Measurements from ENCODE around the gene TESMIN. TPM values are rescaled to one million over a fixed set of nuclear protein-coding genes. Genes with fewer than 3 reads are reported as not detected.

The TESMIN gene
- total and polyA plus RNA-seq, 2 donors: 2.0 to 4.6 TPM

GRCh38 chr11:68683536-68684384, 67.6 kb downstream of the TESMIN start:
- Histone ChIP-seq H3K27me3 (ENCODE audit: control insufficient read depth in 2 of 2, insufficient read depth in 1 of 2, low read length in 1 of 2) (peaks cover 45 to 74% of the 10 kb centered on the region in 2 donors), H3K4me3 (ENCODE audit: low read length in 2 of 2) (no peak overlapping the region), H3K4me1 (ENCODE audit: control insufficient read depth in 2 of 2, insufficient read depth in 2 of 2, low read length in 2 of 2) (no peaks in the 10 kb centered on the region), H3K27ac (ENCODE audit: low read depth in 1 of 2, low read length in 1 of 2) (no peak overlapping the region), H3K36me3 (ENCODE audit: control insufficient read depth in 2 of 2, insufficient read depth in 2 of 2, low read length in 1 of 2) (no peaks in the 10 kb centered on the region), H3K9me3 (ENCODE audit: control insufficient read depth in 2 of 2, insufficient read depth in 1 of 2, low read length in 1 of 2) (peaks cover 0 to 1% of the 10 kb centered on the region in 2 donors)
- 59% methylated on average over 37 of the region's 37 CpGs for WGBS
- no peak for DNase-seq (ENCODE audit: low read depth in 6 of 9, low spot score in 9 of 9)

GRCh38 chr11:68683121-68683520, 68.2 kb downstream of the TESMIN start:
- Histone ChIP-seq H3K4me3 (ENCODE audit: low read length in 2 of 2) (no peak overlapping the region), H3K9me3 (ENCODE audit: control insufficient read depth in 2 of 2, insufficient read depth in 1 of 2, low read length in 1 of 2) (peaks cover 0 to 1% of the 10 kb centered on the region in 2 donors), H3K27me3 (ENCODE audit: control insufficient read depth in 2 of 2, insufficient read depth in 1 of 2, low read length in 1 of 2) (peaks cover 45 to 71% of the 10 kb centered on the region in 2 donors), H3K27ac (ENCODE audit: low read depth in 1 of 2, low read length in 1 of 2) (no peak overlapping the region), H3K36me3 (ENCODE audit: control insufficient read depth in 2 of 2, insufficient read depth in 2 of 2, low read length in 1 of 2) (no peaks in the 10 kb centered on the region), H3K4me1 (ENCODE audit: control insufficient read depth in 2 of 2, insufficient read depth in 2 of 2, low read length in 2 of 2) (no peaks in the 10 kb centered on the region)
- 85% methylated on average over 7 of the region's 7 CpGs for WGBS
- no peak for DNase-seq (ENCODE audit: low read depth in 6 of 9, low spot score in 9 of 9)

DNA sequence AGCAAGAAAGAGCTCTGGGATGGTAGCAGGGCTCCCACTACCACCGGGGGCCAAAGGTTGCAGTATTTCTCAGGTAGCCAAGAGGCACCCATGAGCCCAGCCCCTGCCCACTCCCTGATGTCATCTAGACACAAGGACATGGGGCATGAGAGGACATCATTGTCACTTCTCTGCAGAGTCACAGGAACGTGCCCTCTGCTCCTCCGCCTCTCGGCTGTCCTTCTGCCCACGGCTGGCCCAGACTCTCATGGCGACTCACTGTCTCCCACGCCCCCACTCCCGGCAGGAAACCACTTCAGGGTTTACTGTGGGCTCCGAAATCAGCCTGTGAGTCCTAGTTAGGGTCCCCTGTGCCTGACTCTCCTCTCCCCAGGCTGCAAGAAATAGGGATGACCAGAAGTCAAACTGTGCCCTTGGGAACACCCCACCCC, 68.8 kb downstream of the TESMIN start:
- 80% methylated on average over 9 of the region's 9 CpGs for WGBS

GRCh38 chr11:68680541-68681231, 70.6 kb downstream of the TESMIN start:
- H3K27ac ChIP-seq (ENCODE audit: low read depth in 1 of 2, low read length in 1 of 2): no peak overlapping the region
- H3K27me3 ChIP-seq (ENCODE audit: control insufficient read depth in 2 of 2, insufficient read depth in 1 of 2, low read length in 1 of 2): peaks cover 30 to 49% of the 10 kb centered on the region in 2 donors
- DNase-seq (ENCODE audit: low read depth in 6 of 9, low spot score in 9 of 9): no peak
- peaks cover 0 to 1% of the 10 kb centered on the region in 2 donors for H3K9me3 ChIP-seq (ENCODE audit: control insufficient read depth in 2 of 2, insufficient read depth in 1 of 2, low read length in 1 of 2)
- no peaks in the 10 kb centered on the region for H3K36me3 ChIP-seq (ENCODE audit: control insufficient read depth in 2 of 2, insufficient read depth in 2 of 2, low read length in 1 of 2)
- H3K4me3 ChIP-seq (ENCODE audit: low read length in 2 of 2): no peak overlapping the region
- WGBS: 95% methylated on average over 17 of the region's 17 CpGs
- H3K4me1 ChIP-seq (ENCODE audit: control insufficient read depth in 2 of 2, insufficient read depth in 2 of 2, low read length in 2 of 2): no peaks in the 10 kb centered on the region

More for the DNA sequence above, 68.8 kb downstream of the TESMIN start:
- Histone ChIP-seq H3K4me3 (ENCODE audit: low read length in 2 of 2) (no peak overlapping the region), H3K4me1 (ENCODE audit: control insufficient read depth in 2 of 2, insufficient read depth in 2 of 2, low read length in 2 of 2) (no peaks in the 10 kb centered on the region), H3K9me3 (ENCODE audit: control insufficient read depth in 2 of 2, insufficient read depth in 1 of 2, low read length in 1 of 2) (peaks cover 0 to 1% of the 10 kb centered on the region in 2 donors), H3K36me3 (ENCODE audit: control insufficient read depth in 2 of 2, insufficient read depth in 2 of 2, low read length in 1 of 2) (no peaks in the 10 kb centered on the region), H3K27me3 (ENCODE audit: control insufficient read depth in 2 of 2, insufficient read depth in 1 of 2, low read length in 1 of 2) (peaks cover 43 to 65% of the 10 kb centered on the region in 2 donors), H3K27ac (ENCODE audit: low read depth in 1 of 2, low read length in 1 of 2) (no peak overlapping the region)
- no peak for DNase-seq (ENCODE audit: low read depth in 6 of 9, low spot score in 9 of 9)

DNA sequence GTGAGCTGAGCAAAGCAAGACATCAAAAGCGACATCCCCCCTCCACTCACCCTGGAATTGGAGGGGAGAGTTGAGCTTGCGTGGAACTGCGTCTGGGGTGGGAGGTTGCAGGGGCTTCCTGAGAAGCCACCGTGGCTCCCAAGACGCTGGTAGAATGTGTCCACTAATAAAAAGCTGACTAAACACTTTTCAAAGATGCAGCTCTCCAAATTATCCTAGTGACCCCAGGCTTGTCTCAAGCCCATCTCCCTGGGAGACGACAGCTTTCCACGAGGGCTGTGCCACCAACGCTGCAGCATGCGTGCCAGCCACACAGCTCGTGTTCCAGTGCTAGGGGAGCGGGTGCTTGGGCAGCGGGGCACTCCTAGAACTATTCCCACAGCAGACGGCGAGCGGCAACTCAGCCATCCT, 73.3 kb downstream of the TESMIN start:
- no peak for DNase-seq (ENCODE audit: low read depth in 6 of 9, low spot score in 9 of 9)
- Histone ChIP-seq H3K27ac (ENCODE audit: low read depth in 1 of 2, low read length in 1 of 2) (no peak overlapping the region), H3K27me3 (ENCODE audit: control insufficient read depth in 2 of 2, insufficient read depth in 1 of 2, low read length in 1 of 2) (peaks cover 5 to 26% of the 10 kb centered on the region in 2 donors), H3K9me3 (ENCODE audit: control insufficient read depth in 2 of 2, insufficient read depth in 1 of 2, low read length in 1 of 2) (peaks cover 0 to 8% of the 10 kb centered on the region in 2 donors), H3K4me1 (ENCODE audit: control insufficient read depth in 2 of 2, insufficient read depth in 2 of 2, low read length in 2 of 2) (no peaks in the 10 kb centered on the region), H3K36me3 (ENCODE audit: control insufficient read depth in 2 of 2, insufficient read depth in 2 of 2, low read length in 1 of 2) (no peaks in the 10 kb centered on the region), H3K4me3 (ENCODE audit: low read length in 2 of 2) (no peak overlapping the region)
- 93% methylated on average over 15 of the region's 15 CpGs for WGBS

DNA sequence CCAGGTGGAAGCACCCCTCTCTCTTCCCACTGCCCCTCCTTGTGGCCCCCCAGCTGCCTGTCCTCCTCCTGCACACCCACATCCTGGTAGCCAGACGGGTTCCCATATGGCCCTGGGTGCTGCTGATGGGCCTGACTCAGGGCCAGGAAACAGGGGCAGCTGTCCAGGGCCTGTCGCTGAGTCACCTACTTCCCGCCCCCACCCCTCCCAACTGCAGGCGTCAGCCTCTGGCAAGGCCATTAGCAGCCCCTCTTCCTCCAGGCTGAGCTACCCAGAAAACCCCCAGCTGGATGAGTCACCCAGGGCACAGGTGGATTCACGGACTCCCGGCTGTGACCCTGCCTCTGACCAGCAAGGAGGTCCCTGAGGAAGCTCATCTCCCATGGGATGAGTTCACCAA, 73.9 kb downstream of the TESMIN start:
- no peaks in the 10 kb centered on the region for H3K4me1 ChIP-seq (ENCODE audit: control insufficient read depth in 2 of 2, insufficient read depth in 2 of 2, low read length in 2 of 2)
- no peaks in the 10 kb centered on the region for H3K36me3 ChIP-seq (ENCODE audit: control insufficient read depth in 2 of 2, insufficient read depth in 2 of 2, low read length in 1 of 2)
- no peak overlapping the region for H3K27ac ChIP-seq (ENCODE audit: low read depth in 1 of 2, low read length in 1 of 2)
- peaks cover 0 to 20% of the 10 kb centered on the region in 2 donors for H3K27me3 ChIP-seq (ENCODE audit: control insufficient read depth in 2 of 2, insufficient read depth in 1 of 2, low read length in 1 of 2)
- peaks cover 0 to 8% of the 10 kb centered on the region in 2 donors for H3K9me3 ChIP-seq (ENCODE audit: control insufficient read depth in 2 of 2, insufficient read depth in 1 of 2, low read length in 1 of 2)
- WGBS: 60% methylated on average over 6 of the region's 6 CpGs
- DNase-seq (ENCODE audit: low read depth in 6 of 9, low spot score in 9 of 9): no peak
- no peak overlapping the region for H3K4me3 ChIP-seq (ENCODE audit: low read length in 2 of 2)

- Histone ChIP-seq H3K27me3 (ENCODE audit: control insufficient read depth in 2 of 2, insufficient read depth in 1 of 2, low read length in 1 of 2) (peaks cover 0 to 14% of the 10 kb centered on the region in 2 donors), H3K36me3 (ENCODE audit: control insufficient read depth in 2 of 2, insufficient read depth in 2 of 2, low read length in 1 of 2) (no peaks in the 10 kb centered on the region), H3K4me3 (ENCODE audit: low read length in 2 of 2) (no peak overlapping the region), H3K4me1 (ENCODE audit: control insufficient read depth in 2 of 2, insufficient read depth in 2 of 2, low read length in 2 of 2) (no peaks in the 10 kb centered on the region), H3K27ac (ENCODE audit: low read depth in 1 of 2, low read length in 1 of 2) (no peak overlapping the region), H3K9me3 (ENCODE audit: control insufficient read depth in 2 of 2, insufficient read depth in 1 of 2, low read length in 1 of 2) (peaks cover 0 to 8% of the 10 kb centered on the region in 2 donors)
- WGBS: 96% methylated on average over 16 of the region's 16 CpGs
- no peak for DNase-seq (ENCODE audit: low read depth in 6 of 9, low spot score in 9 of 9)
These were observed 76.9 kb downstream of the TESMIN start for GRCh38 chr11:68674461-68674860.

GRCh38 chr11:68673991-68674390, 77.3 kb downstream of the TESMIN start:
- no peak for DNase-seq (ENCODE audit: low read depth in 6 of 9, low spot score in 9 of 9)
- Histone ChIP-seq H3K9me3 (ENCODE audit: control insufficient read depth in 2 of 2, insufficient read depth in 1 of 2, low read length in 1 of 2) (peaks cover 0 to 8% of the 10 kb centered on the region in 2 donors), H3K27ac (ENCODE audit: low read depth in 1 of 2, low read length in 1 of 2) (no peak overlapping the region), H3K36me3 (ENCODE audit: control insufficient read depth in 2 of 2, insufficient read depth in 2 of 2, low read length in 1 of 2) (no peaks in the 10 kb centered on the region), H3K4me3 (ENCODE audit: low read length in 2 of 2) (no peak overlapping the region), H3K27me3 (ENCODE audit: control insufficient read depth in 2 of 2, insufficient read depth in 1 of 2, low read length in 1 of 2) (peaks cover 0 to 12% of the 10 kb centered on the region in 2 donors), H3K4me1 (ENCODE audit: control insufficient read depth in 2 of 2, insufficient read depth in 2 of 2, low read length in 2 of 2) (no peaks in the 10 kb centered on the region)
- WGBS: 92% methylated on average over 11 of the region's 11 CpGs
